Vagina (tissue), 2 donors: ENCODE measurements around the gene CDIP1.

ENCODE experiments used
- POLR2A ChIP-seq, 2 donors: fragments of 450-650 bp; IDR thresholded peaks; one replicate each; pipeline ENCODE4 v1.6.1; 2017; ENCODE audit warnings: antibody characterized with exemption in 2 of 2, mild to moderate bottlenecking in 2 of 2, moderate library complexity in 2 of 2
- POLR2AphosphoS5 ChIP-seq, 2 donors: sonication (generic); formaldehyde crosslinking; IDR thresholded peaks; one replicate each; pipeline ENCODE4 v1.9.0; 2017; ENCODE audit warnings: antibody characterized with exemption in 2 of 2, mild to moderate bottlenecking in 2 of 2, low read depth in 1 of 2; ENCODE audit not compliant: insufficient read depth in 1 of 2
- TF ChIP-seq, protein P1 (sequence below), 3 experiments: fragments of 450-650 bp in 2 of 3; fragments of 200-600 bp in 1 of 3; sonication (generic) in 1 of 3; IDR thresholded peaks; one replicate each; pipeline ENCODE4 v1.5.1; 2017 to 2019; ENCODE audit warnings: antibody characterized with exemption in 3 of 3, mild to moderate bottlenecking in 2 of 3, moderate library complexity in 2 of 3

DNA sequence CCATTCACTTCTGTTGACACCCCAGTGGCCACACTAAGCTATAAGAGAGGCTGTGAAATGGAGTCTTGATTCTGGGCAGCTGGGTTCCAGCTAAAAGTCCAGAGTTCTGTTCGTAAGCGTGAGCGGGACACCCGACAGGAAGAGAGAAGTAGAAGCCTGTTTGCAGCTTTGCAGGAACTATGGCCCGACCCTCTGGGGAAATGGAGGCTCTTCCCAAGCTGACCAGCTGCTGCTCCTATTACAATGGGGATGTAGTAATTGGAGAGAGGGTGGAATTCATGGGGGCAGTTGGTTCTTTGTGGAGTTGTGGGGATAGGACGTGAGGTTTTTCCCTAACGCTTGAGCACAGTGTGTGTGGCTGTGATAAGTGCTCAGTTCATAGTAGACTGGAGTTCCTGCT is 47.7 kb upstream of the CDIP1 start:
- TF ChIP-seq, protein P1, sequence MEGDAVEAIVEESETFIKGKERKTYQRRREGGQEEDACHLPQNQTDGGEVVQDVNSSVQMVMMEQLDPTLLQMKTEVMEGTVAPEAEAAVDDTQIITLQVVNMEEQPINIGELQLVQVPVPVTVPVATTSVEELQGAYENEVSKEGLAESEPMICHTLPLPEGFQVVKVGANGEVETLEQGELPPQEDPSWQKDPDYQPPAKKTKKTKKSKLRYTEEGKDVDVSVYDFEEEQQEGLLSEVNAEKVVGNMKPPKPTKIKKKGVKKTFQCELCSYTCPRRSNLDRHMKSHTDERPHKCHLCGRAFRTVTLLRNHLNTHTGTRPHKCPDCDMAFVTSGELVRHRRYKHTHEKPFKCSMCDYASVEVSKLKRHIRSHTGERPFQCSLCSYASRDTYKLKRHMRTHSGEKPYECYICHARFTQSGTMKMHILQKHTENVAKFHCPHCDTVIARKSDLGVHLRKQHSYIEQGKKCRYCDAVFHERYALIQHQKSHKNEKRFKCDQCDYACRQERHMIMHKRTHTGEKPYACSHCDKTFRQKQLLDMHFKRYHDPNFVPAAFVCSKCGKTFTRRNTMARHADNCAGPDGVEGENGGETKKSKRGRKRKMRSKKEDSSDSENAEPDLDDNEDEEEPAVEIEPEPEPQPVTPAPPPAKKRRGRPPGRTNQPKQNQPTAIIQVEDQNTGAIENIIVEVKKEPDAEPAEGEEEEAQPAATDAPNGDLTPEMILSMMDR (IDR thresholded peaks at IDR 0.05), result no peak
- no peak for TF ChIP-seq POLR2A (IDR thresholded peaks at IDR 0.05)
- no peak for TF ChIP-seq POLR2AphosphoS5 (IDR thresholded peaks at IDR 0.05; ENCODE audit: insufficient read depth in 1 of 2, low read depth in 1 of 2)
